HEK293T (cell line): ENCODE results near the gene ALPG.

Experiments used
- CTCF ChIA-PET: fragments of 350-600 bp; formaldehyde crosslinking; extraction: SDS; loops from one replicate; lab custom pipeline; 2021; ENCODE audit warnings: antibody characterized with exemption, inconsistent platforms; lab: Yijun Ruan, JAX
- POLR2A ChIA-PET: fragments of 350-600 bp; formaldehyde crosslinking; extraction: SDS; loops from one replicate; lab custom pipeline; 2020; ENCODE audit warnings: antibody characterized with exemption, inconsistent platforms; lab: Yijun Ruan, JAX
- DNase-seq: peaks from one replicate; pipeline ENCODE4 v3.0.0; 2012; ENCODE audit warnings: mixed read lengths; ENCODE audit errors: extremely low spot score
- ARNT ChIP-seq: fragments of 450-650 bp; IDR thresholded peaks from 2 replicates; pipeline ENCODE4 v1.6.1; 2017; ENCODE audit warnings: mild to moderate bottlenecking
- BHLHE40 ChIP-seq: fragments of 450-650 bp; IDR thresholded peaks from 2 replicates; pipeline ENCODE4 v1.6.1; 2016; ENCODE audit warnings: mild to moderate bottlenecking, moderate library complexity, borderline replicate concordance
- CTBP1 ChIP-seq: fragments of 450-650 bp; IDR thresholded peaks from 2 replicates; pipeline ENCODE4 v1.6.1; 2016; ENCODE audit warnings: borderline replicate concordance
- ELF4 ChIP-seq: fragments of 450-650 bp; IDR thresholded peaks from 2 replicates; pipeline ENCODE4 v1.6.1; 2017; ENCODE audit warnings: antibody characterized with exemption
- FOXA1 ChIP-seq: fragments of 450-650 bp; IDR thresholded peaks from 2 replicates; pipeline ENCODE4 v1.6.1; 2016; ENCODE audit warnings: mild to moderate bottlenecking
- FOXK2 ChIP-seq: fragments of 450-650 bp; IDR thresholded peaks from 2 replicates; pipeline ENCODE4 v1.6.1; 2016; ENCODE audit warnings: mild to moderate bottlenecking
- FOXM1 ChIP-seq: fragments of 450-650 bp; IDR thresholded peaks from 2 replicates; pipeline ENCODE4 v1.6.1; 2017; ENCODE audit warnings: mild to moderate bottlenecking, borderline replicate concordance
- HDGF ChIP-seq: fragments of 450-650 bp; IDR thresholded peaks from 2 replicates; pipeline ENCODE4 v1.6.1; 2017; ENCODE audit warnings: antibody characterized with exemption, borderline replicate concordance
- L3MBTL2 ChIP-seq: fragments of 450-650 bp; conservative IDR thresholded peaks from 2 replicates; pipeline ENCODE4 v1.6.1; 2016; ENCODE audit warnings: mild to moderate bottlenecking
- LEF1 ChIP-seq: fragments of 450-650 bp; IDR thresholded peaks from 2 replicates; pipeline ENCODE4 v1.6.1; 2017; ENCODE audit warnings: mild to moderate bottlenecking, borderline replicate concordance
- NFRKB ChIP-seq: fragments of 450-650 bp; IDR thresholded peaks from 2 replicates; pipeline ENCODE4 v1.6.1; 2016; ENCODE audit warnings: mild to moderate bottlenecking, moderate library complexity
- SP1 ChIP-seq: fragments of 450-650 bp; IDR thresholded peaks from 2 replicates; pipeline ENCODE4 v1.6.1; 2017
- SUZ12 ChIP-seq: fragments of 450-650 bp; IDR thresholded peaks from 2 replicates; pipeline ENCODE4 v1.6.1; 2016; ENCODE audit warnings: mild to moderate bottlenecking
- TARDBP ChIP-seq: fragments of 450-650 bp; IDR thresholded peaks from 2 replicates; pipeline ENCODE4 v1.6.1; 2016
- ZNF384 ChIP-seq: fragments of 450-650 bp; IDR thresholded peaks from 2 replicates; pipeline ENCODE4 v1.6.1; 2016
- TF ChIP-seq, protein P1 (sequence below): fragments of 450-650 bp; IDR thresholded peaks from 2 replicates; pipeline ENCODE4 v1.6.1; 2016

Gene ALPG

DNA sequence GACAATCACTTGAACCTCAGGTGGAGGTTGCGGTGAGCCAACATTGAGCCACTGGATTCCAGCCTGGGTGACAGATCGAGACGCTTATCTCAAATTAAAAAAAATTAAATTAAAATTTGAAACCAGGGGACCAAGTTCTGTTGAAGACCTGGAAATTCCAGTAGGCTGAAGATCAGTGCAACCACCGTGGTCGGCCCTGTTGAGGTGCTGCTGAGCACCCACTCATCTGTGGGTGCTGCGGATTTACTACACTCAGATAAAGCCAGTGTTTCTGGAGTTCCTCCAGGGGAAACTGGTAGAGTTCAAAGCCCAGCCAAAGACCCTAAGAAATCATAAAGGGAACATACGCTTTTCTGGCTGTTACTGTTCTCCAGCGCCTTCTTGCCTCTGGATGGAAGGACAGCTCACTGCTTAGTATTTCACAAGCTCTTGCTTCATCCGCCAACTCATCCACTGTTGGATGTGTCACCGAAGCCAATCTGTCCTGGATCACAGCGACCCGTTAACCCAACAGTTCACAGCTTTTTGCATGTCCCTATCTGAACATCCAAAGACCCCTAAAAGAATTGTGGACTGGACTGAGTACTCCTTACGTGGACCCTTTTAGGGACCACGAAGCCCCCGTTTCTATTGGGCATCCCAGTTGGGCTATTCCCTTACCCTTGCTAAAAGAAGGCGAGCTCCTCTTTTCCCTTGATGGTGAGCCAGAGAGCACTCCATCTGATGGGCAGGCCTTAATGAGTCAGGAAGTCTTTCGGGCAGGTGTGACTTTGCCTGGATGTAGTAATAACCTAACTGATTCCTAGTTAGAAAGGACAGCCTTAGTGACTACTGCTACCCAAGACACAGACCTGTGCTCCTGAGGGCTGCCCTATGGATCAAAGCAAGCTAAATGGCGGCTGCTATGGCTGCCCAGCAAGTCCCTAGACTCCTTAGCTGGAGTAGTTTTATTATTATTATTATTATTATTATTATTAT, 34.1 kb upstream of the ALPG start:
- no peak for DNase-seq
- TF ChIP-seq ELF4, result no peak
- TF ChIP-seq LEF1, result no peak
- TF ChIP-seq SP1, result no peak
- TF ChIP-seq SUZ12, result no peak
- TF ChIP-seq HDGF, result no peak
- TF ChIP-seq BHLHE40, result no peak
- TF ChIP-seq NFRKB, result no peak
- no peak for TF ChIP-seq FOXM1
- TF ChIP-seq CTBP1, result no peak
- TF ChIP-seq, protein P1, sequence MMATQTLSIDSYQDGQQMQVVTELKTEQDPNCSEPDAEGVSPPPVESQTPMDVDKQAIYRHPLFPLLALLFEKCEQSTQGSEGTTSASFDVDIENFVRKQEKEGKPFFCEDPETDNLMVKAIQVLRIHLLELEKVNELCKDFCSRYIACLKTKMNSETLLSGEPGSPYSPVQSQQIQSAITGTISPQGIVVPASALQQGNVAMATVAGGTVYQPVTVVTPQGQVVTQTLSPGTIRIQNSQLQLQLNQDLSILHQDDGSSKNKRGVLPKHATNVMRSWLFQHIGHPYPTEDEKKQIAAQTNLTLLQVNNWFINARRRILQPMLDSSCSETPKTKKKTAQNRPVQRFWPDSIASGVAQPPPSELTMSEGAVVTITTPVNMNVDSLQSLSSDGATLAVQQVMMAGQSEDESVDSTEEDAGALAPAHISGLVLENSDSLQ, result no peak
- TF ChIP-seq ARNT, result no peak
- TF ChIP-seq L3MBTL2, result no peak
- no peak for TF ChIP-seq FOXK2
- no peak for TF ChIP-seq ZNF384
- no peak for TF ChIP-seq TARDBP
- TF ChIP-seq FOXA1, result no peak
- POLR2A ChIA-PET, result no interaction called here
- CTCF ChIA-PET, result interaction anchor here (1.0 kb wide), 1 partner anchor 67 kb away, joined by 3 read pairs; no protein-coding TSS in a partner anchor

- TF ChIP-seq FOXM1 (no peak), NFRKB (no peak), ELF4 (no peak), CTBP1 (no peak), FOXK2 (no peak), HDGF (no peak), L3MBTL2 (no peak), TARDBP (no peak)
- TF ChIP-seq, protein P1, result no peak
- ChIA-PET POLR2A (no interaction called here), CTCF (interaction anchor here (1.2 kb wide), 1 partner anchor 11 kb away, joined by 3 read pairs; no protein-coding TSS in a partner anchor)
- no peak for DNase-seq
Measured at GRCh38 chr2:232374356-232374755, 32.3 kb upstream of the ALPG start.

GRCh38 chr2:232375164-232375563, 31.5 kb upstream of the ALPG start:
- ChIA-PET POLR2A (no interaction called here), CTCF (interaction anchor here (0.6 kb wide), 2 partner anchors 10 to 55 kb away, joined by 3 to 4 read pairs; no protein-coding TSS in a partner anchor)
- no peak for DNase-seq
- TF ChIP-seq FOXK2 (no peak), ZNF384 (no peak), SUZ12 (no peak), BHLHE40 (no peak), ARNT (no peak), FOXM1 (no peak), SP1 (no peak), L3MBTL2 (no peak), LEF1 (no peak), HDGF (no peak), TARDBP (no peak), CTBP1 (no peak), NFRKB (no peak), ELF4 (no peak)
- TF ChIP-seq, protein P1, result no peak

GRCh38 chr2:232376260-232376659, 30.4 kb upstream of the ALPG start:
- ChIA-PET POLR2A (no interaction called here), CTCF (no interaction called here)
- no peak for DNase-seq
- no peak for TF ChIP-seq LEF1
- TF ChIP-seq NFRKB, result no peak
- no peak for TF ChIP-seq SP1
- TF ChIP-seq ZNF384, result no peak

DNA sequence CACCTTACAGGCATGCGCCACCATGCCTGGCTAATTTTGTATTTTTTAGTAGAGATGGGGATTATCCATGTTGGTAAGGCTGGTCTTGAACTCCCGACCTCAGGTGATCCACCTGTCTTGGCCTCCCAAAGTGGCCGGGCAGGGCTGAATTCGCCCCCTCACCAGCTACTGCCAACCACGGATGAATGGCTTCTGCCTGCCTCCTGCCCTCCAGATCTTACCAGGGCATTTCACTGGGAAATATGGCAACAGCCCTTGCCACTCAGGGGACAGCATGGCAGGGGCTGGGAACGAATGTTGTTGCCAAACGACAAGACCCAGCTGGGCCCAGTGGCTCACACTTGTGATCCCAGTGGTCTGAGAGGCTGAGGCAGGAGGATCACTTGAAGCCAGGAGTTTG, 29.9 kb upstream of the ALPG start:
- POLR2A ChIA-PET, result no interaction called here
- no peak for DNase-seq
- CTCF ChIA-PET, result no interaction called here
- no peak for TF ChIP-seq ZNF384
- TF ChIP-seq CTBP1, result no peak
- TF ChIP-seq SP1, result no peak
- TF ChIP-seq TARDBP, result no peak
- no peak for TF ChIP-seq ARNT
- no peak for TF ChIP-seq LEF1
- TF ChIP-seq BHLHE40, result no peak

DNA sequence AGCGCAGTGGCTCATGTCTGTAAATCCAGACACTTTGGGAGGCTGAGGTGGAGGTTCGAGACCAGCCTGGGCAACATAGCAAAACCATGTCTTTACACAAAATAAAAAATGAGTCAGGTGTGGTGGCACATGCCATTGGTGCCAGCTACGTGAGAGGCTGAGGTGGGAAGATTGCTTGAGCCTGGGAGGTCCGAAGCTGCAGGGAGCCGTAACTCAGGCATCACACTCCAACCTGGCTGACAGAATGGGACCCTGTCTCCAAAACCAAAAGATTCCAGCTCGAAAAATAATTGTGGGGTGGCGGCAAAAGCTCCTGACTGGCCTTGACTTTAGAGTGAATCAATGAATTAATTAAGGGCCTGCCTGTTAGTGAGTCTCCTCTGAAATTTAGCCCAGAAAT, 29.3 kb upstream of the ALPG start:
- CTCF ChIA-PET, result no interaction called here
- no peak for TF ChIP-seq CTBP1
- TF ChIP-seq SUZ12, result no peak
- no peak for TF ChIP-seq ARNT
- TF ChIP-seq TARDBP, result no peak
- TF ChIP-seq ZNF384, result no peak
- no peak for TF ChIP-seq SP1
- TF ChIP-seq, protein P1, result no peak
- TF ChIP-seq FOXK2, result no peak
- DNase-seq, result no peak
- POLR2A ChIA-PET, result no interaction called here
